K562 (cell line): ENCODE measurements around the gene SHLD1. TPM values are rescaled to one million over a fixed set of nuclear protein-coding genes. Genes with fewer than 3 reads are reported as not detected.
A peak's percentile ranks its signal among the peaks of the same experiment; 100 is the strongest.

Source experiments
- ARNT ChIP-seq, 2 experiments: fragments of 450-650 bp; IDR thresholded peaks; 2 replicates each; pipeline ENCODE4 v1.6.1; 2016; ENCODE audit warnings: mild to moderate bottlenecking in 1 of 2
- BRF1 ChIP-seq: IDR thresholded peaks from 3 replicates; pipeline ENCODE4 v1.6.1; 2011; ENCODE audit warnings: borderline replicate concordance, mild to moderate bottlenecking; ENCODE audit not compliant: insufficient read length; ENCODE audit errors: extremely low read depth
- DMBX1 ChIP-seq: fragments of 250-450 bp; sonication (Bioruptor Pico); IDR thresholded peaks from 2 replicates; pipeline ENCODE4 v1.8.0; 2022; ENCODE audit warnings: inconsistent platforms, mild to moderate bottlenecking, moderate library complexity, borderline replicate concordance
- FOXA3 ChIP-seq, 2 experiments: fragments of 450-650 bp in 1 of 2; sonication (generic) in 1 of 2; formaldehyde crosslinking; IDR thresholded peaks in 1 of 2; conservative IDR thresholded peaks in 1 of 2; 2 replicates each; pipeline versions ENCODE4 v1.4.0 to v1.8.0; 2020 to 2022; ENCODE audit warnings: mild to moderate bottlenecking in 2 of 2, missing genetic modification reagents in 1 of 2
- GATAD2B ChIP-seq: fragments of 450-650 bp; IDR thresholded peaks from 2 replicates; pipeline ENCODE4 v1.6.1; 2017; ENCODE audit warnings: mild to moderate bottlenecking, borderline replicate concordance
- KLF16 ChIP-seq: IDR thresholded peaks from 2 replicates; pipeline ENCODE4 v1.6.1; 2016; ENCODE audit warnings: antibody characterized with exemption
- LEF1 ChIP-seq: fragments of 450-650 bp; IDR thresholded peaks from 2 replicates; pipeline ENCODE4 v1.6.1; 2016; ENCODE audit warnings: mild to moderate bottlenecking
- MECOM ChIP-seq: fragments of 250-450 bp; sonication (Bioruptor Pico); IDR thresholded peaks from 2 replicates; pipeline ENCODE4 v1.8.0; 2022; ENCODE audit warnings: inconsistent platforms
- NCOR1 ChIP-seq: fragments of 450-650 bp; IDR thresholded peaks from 2 replicates; pipeline ENCODE4 v1.6.1; 2016; ENCODE audit warnings: mild to moderate bottlenecking, moderate library complexity
- NEUROD1 ChIP-seq: fragments of 150-350 bp; IDR thresholded peaks from 2 replicates; pipeline ENCODE4 v1.6.1; 2014; ENCODE audit warnings: borderline replicate concordance, low read length, low read depth; ENCODE audit not compliant: partially characterized antibody
- POLR2AphosphoS2 ChIP-seq: IDR thresholded peaks from 2 replicates; pipeline ENCODE4 v1.6.1; 2012; ENCODE audit warnings: low read length, improper control_type of control experiment
- RAD21 ChIP-seq, 2 experiments: fragments of 250-450 bp in 1 of 2; fragments of 450-650 bp in 1 of 2; sonication (Bioruptor Pico) in 1 of 2; formaldehyde crosslinking in 1 of 2; IDR thresholded peaks in 1 of 2; conservative IDR thresholded peaks in 1 of 2; 2 replicates each; pipeline versions ENCODE4 v1.4.0 to v1.8.0; 2020 to 2022; ENCODE audit warnings: mild to moderate bottlenecking in 2 of 2, moderate library complexity in 1 of 2
- SIX5 ChIP-seq, 2 experiments: IDR thresholded peaks; 2 replicates each; pipeline ENCODE4 v1.6.1; 2011; ENCODE audit warnings: low read length in 2 of 2, borderline replicate concordance in 1 of 2, low read depth in 1 of 2, mild to moderate bottlenecking in 1 of 2, moderate library complexity in 1 of 2; ENCODE audit not compliant: insufficient read depth in 1 of 2
- TEAD1 ChIP-seq, 2 experiments: fragments of 450-650 bp in 1 of 2; sonication (generic) in 1 of 2; formaldehyde crosslinking; IDR thresholded peaks; 2 replicates each; pipeline versions ENCODE4 v1.4.0 to v1.8.0; 2020 to 2022; ENCODE audit warnings: mild to moderate bottlenecking in 2 of 2, missing genetic modification reagents in 1 of 2
- TSC22D4 ChIP-seq: fragments of 450-650 bp; IDR thresholded peaks from 2 replicates; pipeline ENCODE4 v1.6.1; 2016; ENCODE audit warnings: missing genetic modification characterization, missing biosample characterization, control low read depth
- XRCC3 ChIP-seq: fragments of 450-650 bp; IDR thresholded peaks from 2 replicates; pipeline ENCODE4 v1.6.1; 2017; ENCODE audit warnings: mild to moderate bottlenecking, moderate library complexity
- ZNF586 ChIP-seq: fragments of 450-650 bp; formaldehyde crosslinking; conservative IDR thresholded peaks from 2 replicates; pipeline ENCODE4 v1.4.0; 2020; ENCODE audit warnings: mild to moderate bottlenecking, moderate library complexity
- ZNF699 ChIP-seq: fragments of 250-450 bp; sonication (Bioruptor Pico); IDR thresholded peaks from 2 replicates; pipeline ENCODE4 v1.8.0; 2021; ENCODE audit warnings: mild to moderate bottlenecking, moderate library complexity; ENCODE audit not compliant: insufficient replicate concordance
- polyA plus RNA-seq, 8 experiments: library from polyadenylated mRNA; depleted of rRNA in 4 of 8; stranded (reverse) in 5 of 8; unstranded in 3 of 8; fragments of >200 nt; fragmentation: Nextera tagmentation in 2 of 8; fragmentation: Illumina TruSeq in 1 of 8; extraction: Ambion mirVana in 2 of 8; extraction: Trizol in 1 of 8; gene quantifications; 2 replicates each; pipeline versions ENCODE4 v1.2.1 to v1.2.3, GENCODE V29; 2011 to 2014; ENCODE audit warnings: inconsistent platforms in 1 of 8, missing spikeins in 1 of 8
- total RNA-seq, 7 experiments: library from RNA; depleted of rRNA in 6 of 7; stranded (reverse); fragments of >200 nt in 6 of 7; fragmentation: Illumina TruSeq in 2 of 7; extraction: Trizol in 2 of 7; gene quantifications; 2 replicates each; pipeline versions ENCODE4 v1.2.1 to v1.2.3, GENCODE V29; 2011 to 2021; ENCODE audit warnings: low replicate concordance in 1 of 7
- TF ChIP-seq, protein P1 (sequence below), 2 experiments: fragments of 450-650 bp; IDR thresholded peaks; 2 replicates each; pipeline ENCODE4 v1.6.1; 2016; ENCODE audit warnings: mild to moderate bottlenecking in 2 of 2, borderline replicate concordance in 1 of 2, low read depth in 1 of 2, moderate library complexity in 1 of 2

Gene SHLD1
- total and polyA plus RNA-seq, 9 of the 15 experiments (the other 6 are each of a cell fraction or from before 2014, with no cell fraction given): 3.7 to 21.6 (median 8.2) TPM

DNA sequence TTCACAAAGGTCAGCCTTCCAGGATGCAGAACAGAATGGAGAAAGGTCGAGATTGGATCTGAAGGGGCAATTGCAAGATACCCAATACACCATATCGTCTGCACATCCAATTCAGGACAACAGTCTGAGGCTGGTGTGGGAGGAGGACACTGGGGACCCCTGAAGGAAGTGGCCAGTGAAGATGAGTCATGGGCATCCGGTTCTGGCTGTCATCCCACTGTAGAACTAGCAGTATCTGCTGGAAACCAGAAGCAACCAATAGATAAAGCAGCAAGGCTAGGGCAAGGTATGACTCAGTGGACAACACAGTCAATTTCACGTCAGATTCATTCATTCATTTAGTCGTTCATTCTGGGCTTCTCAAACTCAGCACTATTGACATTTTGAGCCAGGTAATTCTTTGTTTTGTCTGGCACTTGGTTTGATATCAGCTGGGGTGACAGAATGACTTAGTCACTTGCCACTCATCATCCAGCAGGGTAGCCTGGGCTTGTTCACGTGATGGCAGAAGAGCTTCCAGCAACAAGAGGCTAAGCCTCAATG lies 30.3 kb upstream of the SHLD1 start (continued):
- TF ChIP-seq, protein P1, sequence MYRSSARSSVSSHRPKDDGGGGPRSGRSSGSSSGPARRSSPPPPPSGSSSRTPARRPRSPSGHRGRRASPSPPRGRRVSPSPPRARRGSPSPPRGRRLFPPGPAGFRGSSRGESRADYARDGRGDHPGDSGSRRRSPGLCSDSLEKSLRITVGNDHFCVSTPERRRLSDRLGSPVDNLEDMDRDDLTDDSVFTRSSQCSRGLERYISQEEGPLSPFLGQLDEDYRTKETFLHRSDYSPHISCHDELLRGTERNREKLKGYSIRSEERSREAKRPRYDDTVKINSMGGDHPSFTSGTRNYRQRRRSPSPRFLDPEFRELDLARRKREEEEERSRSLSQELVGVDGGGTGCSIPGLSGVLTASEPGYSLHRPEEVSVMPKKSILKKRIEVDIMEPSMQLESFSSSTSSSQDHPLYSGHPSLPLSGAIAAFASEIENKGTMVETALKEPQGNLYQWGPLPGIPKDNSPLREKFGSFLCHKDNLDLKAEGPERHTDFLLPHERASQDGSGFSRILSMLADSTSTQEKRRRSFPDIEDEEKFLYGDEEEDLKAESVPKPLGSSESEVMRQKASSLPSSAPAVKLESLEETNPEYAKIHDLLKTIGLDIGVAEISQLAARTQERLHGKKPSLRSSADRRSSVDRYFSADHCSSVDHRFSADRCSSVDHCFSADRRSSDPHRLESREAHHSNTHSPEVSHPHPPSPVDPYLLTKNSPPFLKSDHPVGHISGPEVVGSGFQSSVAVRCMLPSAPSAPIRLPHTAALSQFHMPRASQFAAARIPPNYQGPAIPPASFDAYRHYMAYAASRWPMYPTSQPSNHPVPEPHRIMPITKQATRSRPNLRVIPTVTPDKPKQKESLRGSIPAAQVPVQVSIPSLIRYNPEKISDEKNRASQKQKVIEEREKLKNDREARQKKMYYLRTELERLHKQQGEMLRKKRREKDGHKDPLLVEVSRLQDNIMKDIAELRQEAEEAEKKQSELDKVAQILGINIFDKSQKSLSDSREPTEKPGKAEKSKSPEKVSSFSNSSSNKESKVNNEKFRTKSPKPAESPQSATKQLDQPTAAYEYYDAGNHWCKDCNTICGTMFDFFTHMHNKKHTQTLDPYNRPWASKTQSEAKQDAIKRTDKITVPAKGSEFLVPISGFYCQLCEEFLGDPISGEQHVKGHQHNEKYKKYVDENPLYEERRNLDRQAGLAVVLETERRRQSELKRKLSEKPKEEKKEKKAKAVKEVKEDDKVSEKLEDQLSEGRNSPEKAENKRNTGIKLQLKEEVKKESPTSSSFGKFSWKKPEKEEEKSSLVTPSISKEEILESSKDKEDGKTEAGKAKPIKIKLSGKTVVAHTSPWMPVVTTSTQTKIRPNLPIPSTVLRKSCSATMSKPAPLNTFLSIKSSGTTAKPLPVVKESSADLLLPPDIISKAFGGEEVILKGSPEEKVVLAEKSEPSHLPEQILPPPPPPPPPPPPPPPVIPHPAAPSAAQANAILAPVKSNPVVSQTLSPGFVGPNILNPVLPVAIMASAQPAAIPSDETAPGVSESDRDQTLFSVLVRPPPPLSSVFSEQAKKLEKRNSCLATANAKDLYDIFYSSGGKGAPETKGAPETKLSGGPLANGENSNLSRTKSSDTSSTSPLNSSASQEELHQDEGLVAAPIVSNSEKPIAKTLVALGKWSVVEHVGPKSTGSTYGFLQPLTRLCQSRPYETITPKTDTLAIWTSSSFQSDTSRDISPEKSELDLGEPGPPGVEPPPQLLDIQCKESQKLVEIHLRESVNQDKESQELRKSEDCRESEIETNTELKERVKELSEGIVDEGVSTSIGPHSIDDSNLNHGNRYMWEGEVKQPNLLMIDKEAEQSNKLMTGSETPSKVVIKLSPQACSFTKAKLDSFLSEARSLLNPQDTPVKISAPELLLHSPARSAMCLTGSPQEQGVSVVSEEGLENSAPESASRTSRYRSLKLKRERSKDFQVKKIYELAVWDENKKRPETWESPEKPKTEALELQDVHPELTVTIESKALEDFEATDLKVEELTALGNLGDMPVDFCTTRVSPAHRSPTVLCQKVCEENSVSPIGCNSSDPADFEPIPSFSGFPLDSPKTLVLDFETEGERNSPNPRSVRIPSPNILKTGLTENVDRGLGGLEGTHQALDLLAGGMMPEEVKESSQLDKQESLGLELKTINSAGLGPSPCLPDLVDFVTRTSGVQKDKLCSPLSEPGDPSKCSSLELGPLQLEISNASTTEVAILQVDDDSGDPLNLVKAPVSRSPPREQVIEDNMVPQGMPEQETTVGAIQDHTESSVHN (IDR thresholded peaks at IDR 0.05; ENCODE audit: borderline replicate concordance in 1 of 2, low read depth in 1 of 2): peak in 1 of 2 experiments; percentile 56; a peak in 1 of 4 replicates
- TF ChIP-seq FOXA3 (CRISPR knock-in tag; conservative IDR thresholded peaks at IDR 0.05 in 1 of 2, IDR thresholded peaks at IDR 0.05 in 1 of 2): no peak
- TF ChIP-seq KLF16: peak; percentile 81
- peak; percentile 80; the same call in 1 of the 2 replicates for TF ChIP-seq GATAD2B
- no peak for TF ChIP-seq POLR2AphosphoS2
- TF ChIP-seq NCOR1: peak; percentile 87
- TF ChIP-seq TSC22D4: no peak
- peak; percentile 91 for TF ChIP-seq MECOM (CRISPR knock-in tag)
- TF ChIP-seq ZNF586 (CRISPR knock-in tag): no peak
- TF ChIP-seq XRCC3: no peak
- 0 out of 4 replicates have a peak, but pooled peaks of 1 of the 2 experiments have one; percentile 7 for TF ChIP-seq RAD21 (CRISPR knock-in tag; conservative IDR thresholded peaks at IDR 0.05 in 1 of 2, IDR thresholded peaks at IDR 0.05 in 1 of 2)
- TF ChIP-seq ARNT (IDR thresholded peaks at IDR 0.05): peak; percentile 66 to 71; a peak in 2 of 4 replicates
- TF ChIP-seq DMBX1 (CRISPR knock-in tag): no peak
- TF ChIP-seq BRF1: no peak
- TF ChIP-seq TEAD1 (CRISPR knock-in tag; IDR thresholded peaks at IDR 0.05): no peak
- TF ChIP-seq NEUROD1: peak; percentile 92
- no peak for TF ChIP-seq ZNF699 (CRISPR knock-in tag)
- TF ChIP-seq LEF1: peak; percentile 68
- no peak for TF ChIP-seq SIX5 (IDR thresholded peaks at IDR 0.05; ENCODE audit: borderline replicate concordance in 1 of 2, insufficient read depth in 1 of 2, low read depth in 1 of 2, low read length in 2 of 2)
